ES-I3 (cell line): ENCODE results near the gene MRPS23.
A peak's percentile ranks its signal among the peaks of the same experiment; 100 is the strongest.

Experiments
- H3K36me3 ChIP-seq: 2 replicates; pipeline ENCODE4 v1.6.1; 2013; ENCODE audit warnings: mild to moderate bottlenecking, low read length, control low read depth, moderate library complexity; ENCODE audit not compliant: insufficient read depth
- H3K4me1 ChIP-seq: 2 replicates; pipeline ENCODE4 v1.6.1; 2013; ENCODE audit warnings: mild to moderate bottlenecking, control low read depth, low read length; ENCODE audit not compliant: insufficient read depth
- H3K9ac ChIP-seq: 2 replicates; pipeline ENCODE4 v1.6.1; 2013; ENCODE audit warnings: low read depth, mild to moderate bottlenecking, low read length, moderate library complexity
- H3K9me3 ChIP-seq: 2 replicates; pipeline ENCODE4 v1.6.1; 2013; ENCODE audit warnings: mild to moderate bottlenecking, low read length, moderate library complexity; ENCODE audit not compliant: control insufficient read depth, insufficient read depth

The MRPS23 gene

GRCh38 chr17:57819285-57819684, 30.6 kb downstream of the MRPS23 start:
- H3K4me1 ChIP-seq = peaks cover 7% of the 10 kb centered on the region; the same call in 1 of the 2 replicates
- no peaks in the 10 kb centered on the region for H3K9me3 ChIP-seq
- H3K9ac ChIP-seq = no peak overlapping the region
- no peaks in the 10 kb centered on the region for H3K36me3 ChIP-seq

GRCh38 chr17:57818066-57818465, 31.8 kb downstream of the MRPS23 start:
- no peak overlapping the region for H3K9ac ChIP-seq
- H3K36me3 ChIP-seq = no peaks in the 10 kb centered on the region
- 0 out of 2 replicates have a peak, but pooled peaks cover 3% of the 10 kb centered on the region for H3K4me1 ChIP-seq
- H3K9me3 ChIP-seq = no peaks in the 10 kb centered on the region

- Histone ChIP-seq H3K9ac (no peak overlapping the region), H3K9me3 (no peaks in the 10 kb centered on the region), H3K36me3 (no peaks in the 10 kb centered on the region), H3K4me1 (0 out of 2 replicates have a peak, but pooled peaks cover 3% of the 10 kb centered on the region)
Observed at GRCh38 chr17:57817299-57817698, 32.5 kb downstream of the MRPS23 start.

- no peak overlapping the region for H3K9ac ChIP-seq
- H3K36me3 ChIP-seq = no peaks in the 10 kb centered on the region
- no peaks in the 10 kb centered on the region for H3K9me3 ChIP-seq
- H3K4me1 ChIP-seq = peaks cover 9% of the 10 kb centered on the region
Observed at GRCh38 chr17:57814421-57814820, 35.4 kb downstream of the MRPS23 start.

GRCh38 chr17:57811638-57812280, 38.1 kb downstream of the MRPS23 start:
- peaks cover 9% of the 10 kb centered on the region for H3K4me1 ChIP-seq

GRCh38 chr17:57810721-57811637, 38.9 kb downstream of the MRPS23 start:
- H3K9me3 ChIP-seq = no peaks in the 10 kb centered on the region
- H3K36me3 ChIP-seq = no peaks in the 10 kb centered on the region
- peaks cover 9% of the 10 kb centered on the region for H3K4me1 ChIP-seq
- H3K9ac ChIP-seq = peak overlapping the region; percentile 28; the same call in 1 of the 2 replicates

More at GRCh38 chr17:57811638-57812280, 38.1 kb downstream of the MRPS23 start:
- no peaks in the 10 kb centered on the region for H3K36me3 ChIP-seq
- no peaks in the 10 kb centered on the region for H3K9me3 ChIP-seq
- no peak overlapping the region for H3K9ac ChIP-seq

GRCh38 chr17:57809879-57810278, 40.0 kb downstream of the MRPS23 start:
- peaks cover 9% of the 10 kb centered on the region for H3K4me1 ChIP-seq
- no peaks in the 10 kb centered on the region for H3K36me3 ChIP-seq
- no peaks in the 10 kb centered on the region for H3K9me3 ChIP-seq
- H3K9ac ChIP-seq = no peak overlapping the region

- Histone ChIP-seq H3K4me1 (peaks cover 9% of the 10 kb centered on the region), H3K9me3 (no peaks in the 10 kb centered on the region), H3K9ac (no peak overlapping the region), H3K36me3 (no peaks in the 10 kb centered on the region)
Observed at GRCh38 chr17:57808882-57809281, 41.0 kb downstream of the MRPS23 start.

GRCh38 chr17:57806167-57806830, 43.5 kb downstream of the MRPS23 start:
- Histone ChIP-seq H3K36me3 (no peaks in the 10 kb centered on the region), H3K9me3 (peaks cover 4% of the 10 kb centered on the region; the same call in 1 of the 2 replicates), H3K4me1 (peaks cover 7% of the 10 kb centered on the region), H3K9ac (no peak overlapping the region)

GRCh38 chr17:57803021-57803420, 46.8 kb downstream of the MRPS23 start:
- Histone ChIP-seq H3K36me3 (no peaks in the 10 kb centered on the region), H3K9me3 (peaks cover 4% of the 10 kb centered on the region; the same call in 1 of the 2 replicates), H3K9ac (no peak overlapping the region), H3K4me1 (no peaks in the 10 kb centered on the region)

- Histone ChIP-seq H3K9me3 (peaks cover 4% of the 10 kb centered on the region; the same call in 1 of the 2 replicates), H3K4me1 (no peaks in the 10 kb centered on the region), H3K36me3 (no peaks in the 10 kb centered on the region), H3K9ac (no peak overlapping the region)
Observed at GRCh38 chr17:57801044-57801711, 48.7 kb downstream of the MRPS23 start.

- H3K36me3 ChIP-seq = no peaks in the 10 kb centered on the region; the same call in 1 of the 2 replicates
- no peaks in the 10 kb centered on the region for H3K9me3 ChIP-seq
- no peak overlapping the region for H3K9ac ChIP-seq
- no peaks in the 10 kb centered on the region for H3K4me1 ChIP-seq
Observed at GRCh38 chr17:57794841-57795240, 55.0 kb downstream of the MRPS23 start.

GRCh38 chr17:57788725-57789124, 61.1 kb downstream of the MRPS23 start:
- Histone ChIP-seq H3K36me3 (no peaks in the 10 kb centered on the region), H3K4me1 (0 out of 2 replicates have a peak, but pooled peaks cover 5% of the 10 kb centered on the region), H3K9me3 (no peaks in the 10 kb centered on the region), H3K9ac (no peak overlapping the region)

GRCh38 chr17:57785022-57785421, 64.8 kb downstream of the MRPS23 start:
- Histone ChIP-seq H3K4me1 (peaks cover 20% of the 10 kb centered on the region), H3K36me3 (no peaks in the 10 kb centered on the region), H3K9ac (no peak overlapping the region), H3K9me3 (no peaks in the 10 kb centered on the region)
